ENCODE data around the gene DBT. TPM values are rescaled to one million over a fixed set of nuclear protein-coding genes. Genes with fewer than 3 reads are reported as not detected.

Gene DBT
- total and polyA plus RNA-seq, 11 donors, result 6.8 to 45.3 (median 28.7) TPM

DNA sequence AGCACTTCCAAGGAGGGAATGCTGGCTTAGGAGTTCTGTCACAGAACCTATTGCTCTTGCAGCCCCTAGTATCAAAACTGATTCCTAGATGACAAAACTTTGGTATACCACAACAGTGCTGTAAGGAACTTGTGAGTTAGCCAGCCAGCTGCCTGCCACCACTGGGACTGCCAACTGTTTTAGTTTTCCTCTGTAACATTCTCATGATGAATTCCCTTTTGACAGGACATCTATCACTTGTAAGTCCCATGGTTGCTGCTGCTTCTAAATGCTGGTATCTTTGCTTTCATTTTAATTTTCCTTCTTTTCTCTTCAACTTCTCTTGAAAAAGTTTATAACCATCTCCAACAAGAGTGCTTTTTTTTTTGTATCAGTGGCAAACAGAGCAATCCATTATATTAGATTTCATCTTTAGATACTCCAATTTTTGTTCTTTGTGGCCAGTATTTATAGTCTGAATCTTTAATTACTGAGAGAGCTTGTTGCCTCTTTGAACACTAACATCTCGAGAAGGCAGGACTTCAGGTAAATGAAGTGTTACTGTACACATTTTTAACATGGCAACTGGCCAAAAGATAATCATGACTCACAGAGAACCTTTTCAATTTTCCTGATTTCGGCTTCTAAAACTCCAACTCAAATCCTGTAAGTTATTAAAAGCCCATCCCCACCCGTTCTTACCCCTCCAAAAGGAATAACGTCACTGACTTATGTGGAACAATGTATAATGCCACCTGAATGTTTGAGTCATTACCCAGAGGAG lies 19.8 kb downstream of the DBT start:
- no peak for DNase-seq
- Histone ChIP-seq H3K27ac (no peak overlapping the region), H3K9me3 (no peaks in the 10 kb centered on the region), H3K4me3 (no peak overlapping the region), H3K27me3 (no peaks in the 10 kb centered on the region), H3K36me3 (peaks cover 0 to 81% (median 66%) of the 10 kb centered on the region in 9 donors), H3K4me1 (peaks cover 0 to 4% (median 0%) of the 10 kb centered on the region in 12 donors)
- no peak for ATAC-seq
- intact Hi-C loops (cut with DNase I), result no loop called here
- TF ChIP-seq POLR2A (IDR thresholded peaks at IDR 0.05), result no peak
- TF ChIP-seq, protein P1, sequence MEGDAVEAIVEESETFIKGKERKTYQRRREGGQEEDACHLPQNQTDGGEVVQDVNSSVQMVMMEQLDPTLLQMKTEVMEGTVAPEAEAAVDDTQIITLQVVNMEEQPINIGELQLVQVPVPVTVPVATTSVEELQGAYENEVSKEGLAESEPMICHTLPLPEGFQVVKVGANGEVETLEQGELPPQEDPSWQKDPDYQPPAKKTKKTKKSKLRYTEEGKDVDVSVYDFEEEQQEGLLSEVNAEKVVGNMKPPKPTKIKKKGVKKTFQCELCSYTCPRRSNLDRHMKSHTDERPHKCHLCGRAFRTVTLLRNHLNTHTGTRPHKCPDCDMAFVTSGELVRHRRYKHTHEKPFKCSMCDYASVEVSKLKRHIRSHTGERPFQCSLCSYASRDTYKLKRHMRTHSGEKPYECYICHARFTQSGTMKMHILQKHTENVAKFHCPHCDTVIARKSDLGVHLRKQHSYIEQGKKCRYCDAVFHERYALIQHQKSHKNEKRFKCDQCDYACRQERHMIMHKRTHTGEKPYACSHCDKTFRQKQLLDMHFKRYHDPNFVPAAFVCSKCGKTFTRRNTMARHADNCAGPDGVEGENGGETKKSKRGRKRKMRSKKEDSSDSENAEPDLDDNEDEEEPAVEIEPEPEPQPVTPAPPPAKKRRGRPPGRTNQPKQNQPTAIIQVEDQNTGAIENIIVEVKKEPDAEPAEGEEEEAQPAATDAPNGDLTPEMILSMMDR (IDR thresholded peaks at IDR 0.05), result no peak
- WGBS, 4 donors, result 69 to 78% (median 75%) methylated on average over 4 of the region's 4 CpGs

DNA sequence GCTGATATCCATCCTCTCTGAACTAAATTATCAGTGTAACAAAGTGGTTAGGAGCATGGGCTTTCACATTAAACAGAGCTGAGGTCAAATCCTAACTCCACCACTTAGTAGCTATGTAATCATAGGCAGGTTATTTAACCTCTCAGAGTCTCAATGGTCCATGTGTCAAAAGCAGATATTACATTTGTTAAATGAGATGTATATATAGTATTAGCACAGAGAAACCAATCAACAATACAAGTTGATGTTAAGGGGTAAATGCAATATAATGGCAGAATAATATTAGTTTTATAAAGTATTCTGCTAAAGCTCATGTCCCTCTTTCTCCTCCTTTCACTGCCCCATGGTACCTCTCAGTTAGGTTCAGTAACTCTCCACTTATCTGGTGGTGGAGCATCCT lies 27.2 kb downstream of the DBT start:
- Histone ChIP-seq H3K27me3 (no peaks in the 10 kb centered on the region), H3K4me1 (peaks cover 0 to 7% (median 0%) of the 10 kb centered on the region in 12 donors), H3K36me3 (peaks cover 0 to 34% (median 23%) of the 10 kb centered on the region in 9 donors), H3K4me3 (no peak overlapping the region), H3K27ac (no peak overlapping the region), H3K9me3 (no peaks in the 10 kb centered on the region)
- TF ChIP-seq, protein P1 (IDR thresholded peaks at IDR 0.05), result no peak
- no peak for TF ChIP-seq POLR2A (IDR thresholded peaks at IDR 0.05)
- intact Hi-C loops (cut with DNase I), result no loop called here
- DNase-seq (no peak), ATAC-seq (no peak)

DNA sequence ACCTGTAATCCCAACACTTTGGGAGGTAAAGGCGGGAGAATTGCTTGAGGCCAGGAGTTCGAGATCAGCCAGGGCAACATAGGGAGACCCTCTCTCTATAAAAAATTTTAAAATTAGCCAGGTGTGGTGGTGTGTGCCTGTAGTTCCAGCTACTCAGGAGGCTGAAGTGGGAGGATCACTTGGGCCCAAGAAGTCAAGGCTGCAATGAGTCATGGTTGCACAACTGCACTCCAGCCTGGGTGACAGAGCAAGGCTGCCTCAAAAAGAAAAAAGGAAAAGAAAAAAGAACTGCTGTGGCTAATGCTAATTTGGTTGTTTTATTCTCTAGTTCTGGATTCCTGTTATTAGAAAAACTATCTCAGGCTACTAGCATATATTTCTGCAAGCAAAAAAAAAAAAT lies 29.8 kb downstream of the DBT start:
- H3K27ac ChIP-seq, result no peak overlapping the region
- DNase-seq (no peak), ATAC-seq (no peak)
- H3K4me3 ChIP-seq, result no peak overlapping the region
- 95 to 98% (median 96%) methylated on average over 2 of the region's 2 CpGs for WGBS, 4 donors
- intact Hi-C loops (cut with DNase I), result no loop called here
- no peaks in the 10 kb centered on the region for H3K9me3 ChIP-seq
- H3K4me1 ChIP-seq, result peaks cover 0 to 10% (median 0%) of the 10 kb centered on the region in 12 donors
- no peak for TF ChIP-seq POLR2A (IDR thresholded peaks at IDR 0.05)
- TF ChIP-seq, protein P1 (IDR thresholded peaks at IDR 0.05), result no peak
- no peaks in the 10 kb centered on the region for H3K27me3 ChIP-seq
- peaks cover 0 to 50% (median 40%) of the 10 kb centered on the region in 9 donors for H3K36me3 ChIP-seq

DNA sequence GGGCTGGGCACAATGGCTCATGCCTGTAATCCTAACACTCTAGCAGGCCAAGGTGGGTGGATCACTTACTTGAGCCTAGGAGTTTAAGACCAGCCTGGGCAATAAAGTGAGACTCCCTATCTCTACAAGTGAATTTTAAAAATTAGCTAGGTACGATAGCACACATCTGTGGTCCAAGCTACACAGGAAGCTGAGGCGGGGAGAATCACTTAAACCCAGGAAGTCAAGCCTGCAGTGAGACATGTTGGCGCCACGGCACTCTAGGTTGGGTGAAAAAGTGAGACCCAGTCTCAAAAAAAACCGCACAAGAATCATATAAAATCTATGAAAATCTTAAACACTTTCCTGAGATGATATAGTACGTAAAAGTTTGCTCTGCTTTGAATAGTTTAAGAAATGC lies 30.2 kb downstream of the DBT start:
- Histone ChIP-seq H3K27ac (no peak overlapping the region), H3K4me1 (peaks cover 0 to 10% (median 0%) of the 10 kb centered on the region in 12 donors), H3K4me3 (no peak overlapping the region), H3K27me3 (no peaks in the 10 kb centered on the region), H3K36me3 (peaks cover 0 to 55% (median 44%) of the 10 kb centered on the region in 9 donors), H3K9me3 (no peaks in the 10 kb centered on the region)
- DNase-seq (no peak), ATAC-seq (no peak)
- TF ChIP-seq POLR2A (IDR thresholded peaks at IDR 0.05), result no peak
- TF ChIP-seq, protein P1 (IDR thresholded peaks at IDR 0.05), result no peak
- 74 to 94% (median 83%) methylated on average over 5 to 6 of the region's 6 CpGs for WGBS, 4 donors
- intact Hi-C loops (cut with DNase I), result no loop called here

All from heart left ventricle (tissue), 16 donors.